ENCODE measurements around the gene CLDN24. TPM values are rescaled to one million over a fixed set of nuclear protein-coding genes. Genes with fewer than 3 reads are reported as not detected.

Gene CLDN24
- total RNA-seq, 1 donor from 2014 or later, result not detected

Other genes starting within 250 kb of the CLDN24 start
- 15.1 TPM for gene WWC2, start 223.2 kb downstream of the CLDN24 start, total RNA-seq
- not detected for gene CLDN22, start 2.1 kb downstream of the CLDN24 start, total RNA-seq
- gene CDKN2AIP, start 122.2 kb upstream of the CLDN24 start, total RNA-seq, result 7.3 TPM
- gene ING2, start 182.6 kb upstream of the CLDN24 start, total RNA-seq, result 5.7 TPM